ENCODE results near the gene UNC5A.

UNC5A gene

GRCh38 chr5:176901260-176902101 is 91.1 kb downstream of the UNC5A start:
- DNase-seq: no peak

DNA sequence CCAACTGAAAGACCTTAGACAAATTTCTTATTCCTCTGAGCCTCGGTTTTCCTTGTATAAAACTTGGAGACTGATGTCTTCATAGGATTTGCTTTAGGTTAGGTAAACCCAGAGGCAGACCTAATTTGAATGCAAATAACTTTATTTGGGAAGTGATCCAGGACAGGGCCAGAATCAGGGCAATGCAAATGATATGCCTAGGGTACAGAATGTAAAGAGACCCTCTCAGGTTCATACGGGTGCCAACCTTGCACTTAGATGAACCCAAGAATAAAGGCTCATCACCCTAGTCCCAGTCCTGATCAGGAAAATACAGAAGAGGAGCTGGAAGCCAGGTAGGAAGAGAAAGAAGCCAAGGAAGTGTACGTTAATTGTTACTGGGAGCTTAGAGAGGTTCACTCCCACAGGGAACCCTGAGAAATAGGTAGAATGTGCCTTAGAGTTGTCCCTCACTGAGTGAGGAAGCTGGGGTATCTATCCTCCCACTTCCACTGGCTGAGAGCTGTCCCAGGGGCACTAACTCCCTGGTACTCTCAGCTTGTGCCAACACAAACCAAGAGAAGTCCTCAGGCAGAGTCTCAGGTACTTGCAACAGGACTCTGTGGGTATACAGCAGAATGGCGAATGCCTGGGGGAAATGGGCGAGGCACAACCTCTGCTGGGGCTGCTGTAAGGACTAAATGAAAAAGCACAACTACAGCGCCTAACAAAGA is 91.9 kb downstream of the UNC5A start:
- no peak for DNase-seq

DNA sequence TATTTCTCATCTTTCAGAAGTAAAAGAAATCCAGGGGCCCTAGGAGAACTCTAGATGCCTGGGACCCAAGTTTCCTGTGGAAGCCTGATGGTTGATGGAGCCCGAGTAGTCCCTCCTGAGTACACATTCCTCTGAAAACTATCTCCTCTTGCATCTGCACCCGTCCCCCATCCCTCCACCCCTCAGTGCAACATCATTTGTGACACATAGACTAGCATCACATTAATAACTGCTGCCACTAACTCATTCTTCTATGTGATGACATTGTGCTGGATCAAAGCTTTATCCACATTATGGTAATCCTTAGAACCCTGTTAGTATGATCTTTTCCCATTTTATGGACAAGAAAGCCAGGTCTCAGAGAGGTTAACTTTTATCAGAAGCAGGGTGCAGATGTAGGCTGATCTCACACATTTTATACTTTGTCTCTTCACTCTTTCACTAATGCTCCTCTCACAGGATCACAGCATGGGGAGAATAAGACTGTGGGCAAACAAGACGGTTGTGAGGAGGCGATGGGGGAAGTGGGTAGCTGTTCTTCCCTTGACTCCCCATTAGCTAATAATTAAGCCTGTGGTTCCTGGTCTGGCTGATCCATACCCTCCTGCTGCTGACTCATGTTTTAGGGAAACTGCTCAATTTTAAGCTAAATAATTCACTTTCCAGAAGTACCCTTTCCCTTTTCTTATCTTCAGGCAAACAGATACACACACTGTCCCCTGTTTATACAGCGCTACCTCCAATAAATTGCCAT is 92.7 kb downstream of the UNC5A start:
- no peak for DNase-seq

- no peak for DNase-seq
These were observed 93.9 kb downstream of the UNC5A start for GRCh38 chr5:176904276-176904675.

GRCh38 chr5:176906126-176906525 is 95.8 kb downstream of the UNC5A start:
- no peak for DNase-seq

- DNase-seq: no peak
These were observed 96.4 kb downstream of the UNC5A start for GRCh38 chr5:176906796-176907195.

DNA sequence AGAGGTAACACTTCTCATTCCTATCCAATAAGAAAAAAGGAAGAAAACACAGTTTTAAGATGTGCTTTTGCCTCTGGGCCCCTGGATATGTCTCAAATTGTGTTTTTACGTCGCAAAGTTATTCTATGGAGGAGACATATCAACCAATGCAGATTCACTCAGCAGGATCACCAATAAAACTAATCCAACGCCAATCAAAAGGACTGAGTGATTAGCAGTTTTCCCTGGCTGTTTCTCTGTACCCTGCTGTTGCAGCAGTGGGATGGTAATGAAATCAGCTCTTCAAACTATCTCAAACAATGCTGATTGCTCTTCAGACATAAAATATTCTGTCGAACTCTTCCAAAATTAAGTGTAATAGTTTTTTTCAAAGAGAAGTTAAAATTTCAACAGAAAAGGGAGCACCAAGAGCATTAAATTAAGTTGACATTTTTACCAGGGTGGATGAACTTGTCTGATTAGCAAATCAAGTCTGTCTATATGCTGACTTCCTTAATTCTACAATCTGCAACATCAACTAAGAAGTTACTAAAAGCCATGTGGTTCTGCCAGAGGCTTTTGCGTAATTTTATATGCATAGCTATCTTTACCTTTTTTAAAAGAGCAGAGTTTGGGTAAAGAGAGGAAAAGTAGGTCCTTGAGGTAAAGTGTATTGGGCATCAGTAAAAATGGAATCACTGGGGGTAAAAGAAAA is 98.5 kb downstream of the UNC5A start:
- DNase-seq: no peak

DNA sequence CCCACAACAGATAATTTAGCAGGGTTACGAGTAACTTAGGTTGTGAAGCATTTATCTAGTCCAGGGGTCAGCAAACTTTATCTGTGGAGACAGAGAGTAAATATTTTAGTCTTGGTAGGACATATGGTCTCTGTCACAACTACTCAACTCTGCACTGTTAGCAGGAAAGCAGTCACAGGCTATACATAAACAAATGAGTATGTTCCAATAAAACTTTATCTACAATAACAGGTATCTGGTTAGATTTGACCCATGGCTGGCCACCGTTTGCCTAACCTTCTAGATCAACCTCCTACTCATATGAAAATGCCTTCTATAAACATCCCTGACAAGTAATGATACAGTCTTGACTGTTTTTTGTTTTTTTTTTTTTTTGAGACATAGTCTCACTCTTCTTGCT is 101.8 kb downstream of the UNC5A start:
- no peak for DNase-seq

- no peak for DNase-seq
These were observed 105.5 kb downstream of the UNC5A start for GRCh38 chr5:176915906-176916305.

GRCh38 chr5:176916337-176916736 is 106.0 kb downstream of the UNC5A start:
- no peak for DNase-seq

- DNase-seq: no peak
These were observed 108.3 kb downstream of the UNC5A start for GRCh38 chr5:176918613-176919012.

DNA sequence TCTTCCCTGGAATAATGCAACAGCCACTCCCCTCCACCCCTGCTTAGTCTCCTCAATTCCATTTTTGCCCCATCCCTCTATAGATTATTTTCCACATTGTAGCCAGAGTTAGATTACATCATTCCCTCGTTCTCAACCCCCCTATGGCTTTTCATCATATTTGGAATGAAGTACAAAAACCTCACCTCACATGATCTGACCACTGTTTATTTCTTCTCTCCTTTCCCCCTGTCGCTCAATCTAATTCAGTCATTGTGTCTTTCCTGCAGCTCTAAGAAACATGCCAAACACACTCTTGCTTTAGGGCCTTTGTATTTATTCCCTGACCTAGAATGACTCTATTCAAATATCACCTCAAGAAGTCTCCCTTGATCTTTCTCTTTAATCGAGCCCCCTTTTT is 111.4 kb downstream of the UNC5A start:
- DNase-seq: no peak

GRCh38 chr5:176922817-176923216 is 112.5 kb downstream of the UNC5A start:
- no peak for DNase-seq

DNA sequence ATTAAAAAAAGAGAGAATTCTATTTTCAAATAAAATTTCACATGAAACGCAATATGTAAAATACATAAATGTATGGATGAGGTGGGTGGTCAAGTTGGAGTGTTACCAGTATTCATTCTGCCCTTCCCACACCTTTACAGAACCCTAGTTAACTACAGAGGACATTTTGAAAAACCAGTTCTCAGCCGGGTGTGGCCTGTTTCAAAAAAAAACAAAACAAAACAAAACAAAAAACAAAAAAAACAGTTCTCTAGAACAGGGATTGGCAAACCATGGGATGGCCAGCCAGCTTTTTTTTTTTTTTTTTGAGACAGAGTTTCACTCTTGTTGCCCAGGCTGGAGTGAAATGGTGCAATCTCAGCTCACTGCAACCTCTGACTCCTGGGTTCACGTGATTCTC is 117.2 kb downstream of the UNC5A start:
- no peak for DNase-seq

- DNase-seq: no peak
These were observed 119.3 kb downstream of the UNC5A start for GRCh38 chr5:176929654-176930053.
